ENCODE data around the gene SIGLEC7.

SIGLEC7 gene

DNA sequence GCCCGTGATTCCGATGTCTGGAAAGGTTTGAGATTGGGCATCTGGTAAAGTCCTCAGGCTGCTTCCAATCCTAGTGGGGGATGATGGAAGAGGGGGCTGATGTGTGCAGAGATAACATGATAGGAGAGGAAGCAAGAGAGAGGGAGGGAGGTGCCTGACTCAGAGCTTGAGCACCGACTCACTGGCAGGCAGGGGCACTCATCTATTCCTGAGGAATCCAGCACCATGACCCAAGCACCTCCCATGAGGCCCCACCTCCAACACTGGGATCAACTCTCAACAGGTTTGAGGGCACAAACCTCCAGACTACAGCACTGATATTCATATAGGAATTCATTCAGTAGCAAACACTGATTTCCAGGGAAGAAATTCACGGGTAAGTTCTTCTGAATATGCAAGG, 23.0 kb upstream of the SIGLEC7 start:
- no peak for DNase-seq (ENCODE audit: extremely low read depth, insufficient read length)
- Histone ChIP-seq H3K27me3 (replicated peaks; ENCODE audit: control insufficient read depth, insufficient read depth, low read length) (peaks cover 1% of the 10 kb centered on the region; the same call in 1 of the 2 replicates), H3K36me3 (ENCODE audit: control insufficient read depth, insufficient read depth, low read length) (no peaks in the 10 kb centered on the region), H3K4me3 (replicated peaks; ENCODE audit: low read depth, low read length) (no peak overlapping the region)
- TF ChIP-seq, protein P1, sequence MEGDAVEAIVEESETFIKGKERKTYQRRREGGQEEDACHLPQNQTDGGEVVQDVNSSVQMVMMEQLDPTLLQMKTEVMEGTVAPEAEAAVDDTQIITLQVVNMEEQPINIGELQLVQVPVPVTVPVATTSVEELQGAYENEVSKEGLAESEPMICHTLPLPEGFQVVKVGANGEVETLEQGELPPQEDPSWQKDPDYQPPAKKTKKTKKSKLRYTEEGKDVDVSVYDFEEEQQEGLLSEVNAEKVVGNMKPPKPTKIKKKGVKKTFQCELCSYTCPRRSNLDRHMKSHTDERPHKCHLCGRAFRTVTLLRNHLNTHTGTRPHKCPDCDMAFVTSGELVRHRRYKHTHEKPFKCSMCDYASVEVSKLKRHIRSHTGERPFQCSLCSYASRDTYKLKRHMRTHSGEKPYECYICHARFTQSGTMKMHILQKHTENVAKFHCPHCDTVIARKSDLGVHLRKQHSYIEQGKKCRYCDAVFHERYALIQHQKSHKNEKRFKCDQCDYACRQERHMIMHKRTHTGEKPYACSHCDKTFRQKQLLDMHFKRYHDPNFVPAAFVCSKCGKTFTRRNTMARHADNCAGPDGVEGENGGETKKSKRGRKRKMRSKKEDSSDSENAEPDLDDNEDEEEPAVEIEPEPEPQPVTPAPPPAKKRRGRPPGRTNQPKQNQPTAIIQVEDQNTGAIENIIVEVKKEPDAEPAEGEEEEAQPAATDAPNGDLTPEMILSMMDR (IDR thresholded peaks at IDR 0.05; ENCODE audit: insufficient read depth, low read length, poor library complexity, severe bottlenecking), result no peak

GRCh38 chr19:51119611-51120010, 22.5 kb upstream of the SIGLEC7 start:
- no peak overlapping the region for H3K4me3 ChIP-seq (replicated peaks; ENCODE audit: low read depth, low read length)
- peaks cover 1% of the 10 kb centered on the region; the same call in 1 of the 2 replicates for H3K27me3 ChIP-seq (replicated peaks; ENCODE audit: control insufficient read depth, insufficient read depth, low read length)
- no peaks in the 10 kb centered on the region for H3K36me3 ChIP-seq (ENCODE audit: control insufficient read depth, insufficient read depth, low read length)
- TF ChIP-seq, protein P1 (IDR thresholded peaks at IDR 0.05; ENCODE audit: insufficient read depth, low read length, poor library complexity, severe bottlenecking), result no peak
- no peak for DNase-seq (ENCODE audit: extremely low read depth, insufficient read length)

- TF ChIP-seq, protein P1 (IDR thresholded peaks at IDR 0.05; ENCODE audit: insufficient read depth, low read length, poor library complexity, severe bottlenecking), result no peak
- no peak for DNase-seq (ENCODE audit: extremely low read depth, insufficient read length)
- H3K27me3 ChIP-seq (replicated peaks; ENCODE audit: control insufficient read depth, insufficient read depth, low read length), result peaks cover 1% of the 10 kb centered on the region; the same call in 1 of the 2 replicates
- H3K4me3 ChIP-seq (replicated peaks; ENCODE audit: low read depth, low read length), result no peak overlapping the region
- H3K36me3 ChIP-seq (ENCODE audit: control insufficient read depth, insufficient read depth, low read length), result no peaks in the 10 kb centered on the region
Measured at GRCh38 chr19:51120160-51120559, 21.9 kb upstream of the SIGLEC7 start.

DNA sequence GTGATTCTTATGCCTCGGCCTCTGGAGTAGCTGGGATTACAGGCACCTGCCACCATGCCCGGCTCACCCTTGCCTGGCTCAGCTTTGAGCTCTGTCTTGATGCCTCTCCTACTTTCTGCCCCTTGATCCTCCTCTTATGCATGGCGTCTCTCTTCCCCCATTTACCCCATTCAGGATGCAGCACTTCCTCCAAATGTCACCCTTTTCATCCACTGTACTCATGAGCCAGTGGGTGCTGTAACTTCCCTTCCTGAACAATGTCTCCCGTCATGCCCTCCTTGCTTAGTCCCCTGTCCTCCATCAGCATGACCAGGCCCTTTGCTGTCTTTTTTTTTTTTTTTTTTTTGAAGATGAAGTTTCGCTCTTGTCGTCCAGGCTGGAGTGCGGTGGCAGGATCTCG, 20.8 kb upstream of the SIGLEC7 start:
- no peak for DNase-seq (ENCODE audit: extremely low read depth, insufficient read length)
- no peak overlapping the region for H3K4me3 ChIP-seq (replicated peaks; ENCODE audit: low read depth, low read length)
- no peaks in the 10 kb centered on the region for H3K36me3 ChIP-seq (ENCODE audit: control insufficient read depth, insufficient read depth, low read length)
- TF ChIP-seq, protein P1 (IDR thresholded peaks at IDR 0.05; ENCODE audit: insufficient read depth, low read length, poor library complexity, severe bottlenecking), result no peak
- H3K27me3 ChIP-seq (replicated peaks; ENCODE audit: control insufficient read depth, insufficient read depth, low read length), result peaks cover 1% of the 10 kb centered on the region; the same call in 1 of the 2 replicates

GRCh38 chr19:51122112-51122981, 19.8 kb upstream of the SIGLEC7 start:
- 0 out of 2 replicates have a peak, but pooled peaks cover 1% of the 10 kb centered on the region for H3K27me3 ChIP-seq (replicated peaks; ENCODE audit: control insufficient read depth, insufficient read depth, low read length)
- DNase-seq (ENCODE audit: extremely low read depth, insufficient read length), result no peak
- H3K36me3 ChIP-seq (ENCODE audit: control insufficient read depth, insufficient read depth, low read length), result no peaks in the 10 kb centered on the region
- TF ChIP-seq, protein P1 (IDR thresholded peaks at IDR 0.05; ENCODE audit: insufficient read depth, low read length, poor library complexity, severe bottlenecking), result no peak
- H3K4me3 ChIP-seq (replicated peaks; ENCODE audit: low read depth, low read length), result no peak overlapping the region
